GM19238 (cell line): ENCODE results near the gene PIN1.
"Not testable (repeated sequence)": the region's sequence is repeated elsewhere in the genome, so short reads cannot be mapped to it uniquely, and the experiment has no call there.

Experiments
- DNase-seq: peaks from one replicate; pipeline ENCODE4 v3.0.0; 2011; ENCODE audit warnings: low spot score; ENCODE audit not compliant: insufficient read length

PIN1 gene

DNA sequence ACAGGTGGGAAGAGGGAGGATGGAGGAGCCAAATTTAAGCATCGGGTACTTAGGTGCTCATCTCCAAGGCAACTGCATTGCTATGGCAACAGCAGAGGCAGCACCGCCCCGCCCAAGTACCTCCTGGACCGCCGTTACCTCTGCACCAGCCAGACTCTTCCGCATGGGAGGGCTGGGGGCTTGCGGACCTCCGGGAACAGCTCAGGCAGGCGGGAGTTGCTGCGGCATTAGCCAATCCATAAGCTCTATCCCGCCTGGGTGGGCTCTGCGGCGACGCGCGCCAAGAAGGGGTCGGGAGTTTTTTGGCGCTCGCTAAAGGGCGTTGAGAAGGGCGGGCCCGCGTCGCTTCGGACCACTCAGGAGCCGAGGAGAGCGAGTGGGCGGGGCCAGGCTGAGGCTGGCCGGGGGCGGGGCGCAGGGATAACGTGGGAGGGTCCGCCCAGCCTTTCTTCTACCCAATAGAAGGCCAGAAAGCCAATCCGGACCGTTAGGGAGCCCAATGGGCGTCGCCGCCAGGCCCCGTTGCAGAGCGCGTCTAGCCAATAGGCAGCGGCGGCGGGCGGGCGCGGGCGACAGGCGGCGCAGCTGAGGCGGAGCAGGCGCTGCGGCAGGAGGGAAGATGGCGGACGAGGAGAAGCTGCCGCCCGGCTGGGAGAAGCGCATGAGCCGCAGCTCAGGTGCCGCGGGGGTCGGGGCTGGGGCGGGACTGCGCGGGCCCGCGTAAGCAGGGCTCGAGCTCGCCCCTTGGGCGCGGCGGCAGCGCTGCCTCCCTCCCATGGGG is at the start of gene PIN1:
Gene PIN1 (plus strand): TSS at position 593 of the 781 bp plus-strand sequence. CDS start 27 bp downstream, at position 620.
- peak; percentile 97 for DNase-seq

DNA sequence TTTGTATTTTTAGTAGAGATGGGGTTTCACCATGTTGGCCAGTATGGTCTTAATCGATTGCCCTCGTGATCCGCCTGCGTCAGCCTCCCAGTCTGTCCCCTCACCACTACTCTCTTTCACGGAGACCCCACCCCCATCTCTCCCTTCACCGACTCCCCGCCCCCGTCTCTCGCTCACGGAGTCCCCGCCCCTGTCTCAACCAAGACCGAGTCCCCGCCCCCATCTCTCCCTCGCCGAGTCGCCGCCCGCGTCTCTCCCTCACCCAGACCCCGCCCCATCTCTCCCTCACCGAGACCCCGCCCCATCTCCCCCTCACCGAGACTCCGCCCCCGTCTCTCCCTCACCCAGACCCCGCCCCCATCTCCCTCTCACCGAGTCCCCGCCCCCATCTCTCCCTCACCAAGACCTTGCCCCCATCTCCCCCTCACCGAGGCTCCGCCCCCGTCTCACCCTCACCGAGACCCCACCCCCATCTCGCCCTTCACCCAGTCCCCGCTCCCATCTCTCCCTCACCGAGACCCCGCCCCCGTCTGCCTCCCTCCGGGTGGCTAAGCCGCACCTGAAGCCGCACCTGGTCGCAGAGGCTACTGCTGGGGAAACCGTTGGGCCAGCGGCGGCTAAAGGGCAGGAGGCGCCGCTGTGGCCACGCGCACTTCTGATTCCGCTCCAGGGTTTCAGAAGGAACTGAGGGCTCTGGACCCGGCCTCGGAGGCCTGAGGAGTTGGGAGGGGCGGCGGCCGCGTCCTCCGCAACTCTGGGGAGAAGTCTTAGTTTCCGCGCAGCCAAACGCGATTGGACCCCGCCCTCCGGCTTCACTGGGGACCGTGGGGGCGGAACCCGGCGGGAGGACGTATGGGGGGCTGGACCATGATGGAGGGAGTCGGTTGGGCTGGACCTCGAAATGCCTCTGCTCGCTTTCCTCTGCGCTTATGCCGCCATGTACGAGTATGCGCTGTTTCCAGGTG is 49.5 kb upstream of the PIN1 start:
- peak; percentile 80 for DNase-seq

DNA sequence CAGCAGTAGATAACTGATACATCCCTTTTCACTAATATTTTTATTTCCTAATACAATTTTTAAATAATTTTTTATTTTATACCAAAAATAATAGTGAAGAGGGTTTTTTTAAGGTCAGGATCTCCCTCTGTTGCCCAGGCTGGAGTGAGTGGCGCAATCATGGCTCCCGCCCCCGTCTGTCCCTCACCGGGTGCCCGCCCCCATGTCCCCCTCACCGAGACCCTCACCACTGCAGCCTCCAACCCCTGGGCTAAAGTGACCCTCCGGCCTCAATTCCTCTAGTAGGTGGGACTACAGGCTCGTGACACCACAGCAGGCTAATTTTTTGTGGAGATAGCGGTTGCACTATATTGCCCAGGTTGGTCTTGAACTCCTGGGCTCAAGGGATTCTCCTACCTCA is 48.8 kb upstream of the PIN1 start:
- no peak for DNase-seq

DNA sequence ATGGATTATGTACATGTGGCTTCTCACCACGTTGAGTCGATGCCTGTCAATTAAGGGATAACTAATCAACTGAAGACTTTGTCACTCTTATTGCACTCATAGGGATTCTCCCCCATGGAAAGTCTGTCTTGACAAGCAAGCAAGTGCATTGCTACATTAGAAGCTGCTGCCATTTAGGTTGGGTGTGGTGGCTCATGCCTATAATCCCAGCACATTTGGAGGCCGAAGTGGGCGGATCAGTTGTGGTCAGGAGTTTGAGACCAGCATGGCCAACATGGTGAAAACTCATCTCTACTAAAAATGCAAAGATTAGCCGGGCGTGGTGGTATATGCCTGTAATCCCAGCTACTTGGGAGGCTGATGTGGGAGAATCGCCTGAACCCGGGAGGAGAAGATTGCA is 48.3 kb upstream of the PIN1 start:
- no peak for DNase-seq

DNA sequence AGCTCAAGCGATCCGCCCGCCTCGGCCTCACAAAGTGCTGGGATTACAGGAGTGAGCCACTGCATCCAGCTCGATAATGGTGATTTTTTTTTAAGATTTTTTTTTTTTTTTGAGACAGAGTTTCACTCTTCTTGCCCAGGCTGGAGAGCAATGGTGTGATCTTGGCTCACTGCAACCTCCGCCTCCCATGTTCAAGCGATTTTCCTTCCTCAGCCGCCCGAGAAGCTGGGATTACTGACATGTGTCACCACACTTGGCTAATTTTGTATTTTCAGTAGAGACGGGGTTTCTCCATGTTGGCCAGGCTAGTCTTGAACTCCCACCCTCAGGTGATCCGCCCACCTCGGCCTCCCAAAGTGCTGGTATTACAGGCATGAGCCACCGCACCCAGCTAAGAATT is 46.5 kb upstream of the PIN1 start:
- DNase-seq: not testable (repeated sequence)

DNA sequence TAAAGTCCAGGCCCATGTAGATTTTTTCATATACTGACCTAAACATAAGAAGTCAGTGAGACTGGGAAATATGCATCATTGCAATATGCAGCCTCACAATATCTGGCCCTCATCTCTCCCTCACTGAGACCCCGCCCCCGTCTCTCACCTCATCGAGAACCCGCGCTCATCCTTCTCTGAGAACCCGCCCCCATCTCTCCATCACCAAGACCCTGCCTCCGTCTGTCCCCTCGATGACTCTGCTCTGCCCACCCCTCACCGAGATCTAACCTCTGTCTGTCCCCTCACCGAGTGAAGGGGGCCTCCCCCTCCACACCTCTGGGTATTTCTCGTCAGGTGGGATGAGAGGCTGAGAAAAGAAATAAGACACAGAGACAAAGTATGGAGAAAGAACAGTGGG is 46.1 kb upstream of the PIN1 start:
- DNase-seq: no peak

DNA sequence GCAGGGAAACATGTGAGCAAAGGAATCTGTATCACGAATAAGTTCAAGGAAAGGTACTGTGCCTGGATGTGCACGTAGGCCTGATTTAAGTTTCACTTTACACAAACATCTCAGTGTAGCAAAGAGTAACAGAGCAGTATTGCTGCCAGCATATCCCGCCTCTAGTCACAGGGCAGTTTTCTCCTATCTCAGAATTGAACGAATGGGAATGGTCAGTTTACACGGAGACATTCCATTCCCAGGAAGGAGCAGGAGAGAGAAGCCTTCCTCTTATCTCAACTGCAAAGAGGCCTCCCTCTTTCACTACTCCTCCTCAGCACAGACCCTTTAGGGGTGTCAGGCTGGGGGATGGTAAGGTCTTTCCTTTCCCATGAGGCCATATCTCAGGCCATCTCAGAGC is 45.5 kb upstream of the PIN1 start:
- DNase-seq: not testable (repeated sequence)

DNA sequence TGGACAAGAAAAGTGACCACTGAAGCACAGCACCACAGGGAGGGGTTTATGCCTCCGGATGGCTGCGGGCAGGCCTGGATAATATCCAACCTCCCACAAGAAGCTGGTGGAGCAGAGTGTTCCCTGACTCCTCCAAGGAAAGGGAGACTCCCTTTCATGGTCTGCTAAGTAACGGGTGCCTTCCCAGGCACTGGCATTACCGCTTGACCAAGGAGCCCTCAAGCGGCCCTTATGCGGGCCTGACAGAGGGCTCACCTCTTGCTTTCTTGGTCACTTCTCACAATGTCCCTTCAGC is 44.1 kb upstream of the PIN1 start:
- DNase-seq: not testable (repeated sequence)

DNA sequence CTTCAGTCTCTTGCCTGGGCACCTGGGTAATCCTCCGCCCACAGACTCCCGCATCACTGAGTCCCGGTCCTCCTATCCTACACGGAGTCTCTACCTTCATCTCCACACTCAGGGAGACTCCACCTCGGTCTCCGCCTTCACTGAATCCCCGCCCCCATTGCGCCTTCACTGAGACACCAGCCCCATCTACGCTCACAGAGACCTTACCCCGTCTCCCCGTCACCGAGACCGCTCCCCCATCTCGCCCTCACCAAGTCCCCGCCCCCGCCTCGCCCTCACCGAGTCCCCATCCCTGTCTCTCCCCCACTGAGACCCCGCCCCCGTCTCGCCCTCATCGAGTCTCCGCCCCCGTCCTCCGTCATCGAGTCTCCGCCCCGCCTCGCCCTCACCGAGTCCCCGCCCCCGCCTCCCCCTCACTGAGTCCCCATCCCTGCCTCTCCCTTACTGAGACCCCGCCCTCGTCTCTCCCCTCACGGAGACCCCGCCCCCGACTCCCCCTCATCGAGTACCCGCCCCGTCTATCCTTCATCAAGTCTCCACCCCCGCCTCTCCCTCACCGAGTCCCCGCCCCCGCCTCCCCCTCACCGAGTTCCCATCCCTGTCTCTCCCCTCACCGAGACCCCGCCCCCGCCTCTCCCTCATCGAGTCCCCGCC is 43.4 kb upstream of the PIN1 start:
- DNase-seq: peak; percentile 60

DNA sequence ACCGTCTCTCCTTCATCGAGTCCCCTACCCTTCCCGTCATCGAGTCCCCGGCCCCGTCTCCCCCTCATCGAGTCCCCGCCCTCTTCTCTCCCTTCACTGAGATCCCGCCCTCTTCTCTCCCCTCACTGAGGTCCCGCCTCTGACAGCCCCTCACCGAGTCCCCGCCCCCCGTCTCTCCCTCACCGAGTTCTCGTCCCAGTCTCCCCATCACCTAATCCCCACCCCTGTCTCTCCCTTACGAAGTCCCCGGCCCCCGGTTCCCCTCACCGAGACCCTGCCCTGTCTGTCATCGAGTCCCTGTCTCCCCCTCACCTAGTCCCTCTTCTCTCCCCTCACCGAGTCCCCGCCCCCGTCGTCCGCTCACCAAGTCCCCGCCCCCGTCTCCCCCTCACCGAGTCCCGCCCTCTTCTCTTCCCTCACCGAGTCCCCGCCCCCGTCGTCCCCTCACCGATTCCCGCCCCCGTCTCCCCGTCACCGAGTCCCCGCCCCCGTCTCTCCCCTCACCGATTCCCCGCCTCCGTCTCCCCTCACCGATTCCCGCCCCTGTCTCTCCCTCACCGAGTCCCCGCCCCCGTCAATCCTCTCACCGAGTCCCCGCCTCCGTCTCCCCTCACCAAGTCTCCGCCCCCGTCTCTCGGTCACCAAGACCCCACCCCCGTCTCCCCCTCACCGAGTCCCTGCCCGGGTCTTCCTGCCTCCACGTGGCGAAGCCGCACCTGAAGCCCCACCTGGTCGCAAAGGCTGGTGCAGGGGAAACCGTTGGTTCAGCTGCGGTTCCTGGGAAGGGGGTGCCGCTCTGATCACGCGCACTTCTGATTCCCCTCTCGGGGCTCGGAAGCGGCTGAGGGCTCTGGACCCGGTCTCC is 42.7 kb upstream of the PIN1 start:
- peak; percentile 61 for DNase-seq

DNA sequence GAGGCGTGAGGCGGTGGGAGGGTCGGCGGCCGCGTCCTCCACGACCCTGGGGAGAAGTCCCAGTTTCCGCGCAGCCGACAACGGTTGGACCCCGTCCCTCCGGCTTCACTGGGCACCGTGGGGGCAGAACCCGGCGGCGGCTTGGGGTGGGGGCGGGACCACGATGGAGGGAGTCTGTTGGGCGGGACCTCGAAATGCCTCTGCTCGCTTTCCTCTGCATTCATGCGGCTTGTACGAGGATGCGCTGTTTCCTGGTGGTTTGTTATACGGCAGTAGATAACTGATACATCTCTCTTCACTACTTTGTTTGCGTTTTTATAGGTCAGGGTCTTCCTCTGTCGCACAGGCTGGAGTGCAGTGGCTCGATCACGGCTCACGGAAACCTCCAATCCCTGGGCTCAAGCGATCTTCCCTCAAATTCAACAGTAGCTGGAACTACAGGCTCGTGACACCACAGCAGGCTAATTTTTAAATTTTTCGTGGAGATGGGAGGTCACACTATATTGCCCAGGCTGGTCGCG is 42.0 kb upstream of the PIN1 start:
- no peak for DNase-seq

DNA sequence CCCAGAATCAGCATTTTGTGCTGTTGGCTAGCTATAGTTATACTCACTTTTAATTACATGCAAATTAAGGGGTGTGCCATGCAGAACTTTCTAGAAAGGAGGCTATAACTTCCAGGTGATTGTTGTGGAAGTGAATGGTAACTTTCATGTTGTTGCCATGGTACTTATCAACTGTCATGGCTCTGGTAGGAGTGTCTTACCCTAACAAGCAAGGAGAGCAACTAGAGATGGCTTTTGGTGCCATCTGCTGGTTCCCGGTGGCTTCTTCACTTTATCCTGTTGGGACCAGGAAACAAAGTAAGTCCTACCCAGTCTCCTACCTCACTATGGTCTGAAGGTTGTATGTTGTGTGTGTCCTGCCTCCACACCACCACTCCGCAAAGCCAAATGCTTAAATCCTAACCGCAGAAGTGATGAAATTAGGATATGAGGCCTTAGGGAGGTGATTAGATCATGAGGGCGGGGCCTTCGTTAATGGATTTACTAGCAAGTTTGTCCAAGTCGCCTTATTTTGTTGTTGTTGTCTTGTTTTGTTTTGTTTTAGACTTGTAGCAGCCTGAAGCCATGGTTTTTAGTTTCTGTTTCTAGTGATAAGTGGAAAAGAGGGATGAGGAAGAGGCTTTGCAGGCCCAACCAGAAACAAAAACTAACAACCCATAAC is 38.9 kb upstream of the PIN1 start:
- DNase-seq: peak; percentile 57

DNA sequence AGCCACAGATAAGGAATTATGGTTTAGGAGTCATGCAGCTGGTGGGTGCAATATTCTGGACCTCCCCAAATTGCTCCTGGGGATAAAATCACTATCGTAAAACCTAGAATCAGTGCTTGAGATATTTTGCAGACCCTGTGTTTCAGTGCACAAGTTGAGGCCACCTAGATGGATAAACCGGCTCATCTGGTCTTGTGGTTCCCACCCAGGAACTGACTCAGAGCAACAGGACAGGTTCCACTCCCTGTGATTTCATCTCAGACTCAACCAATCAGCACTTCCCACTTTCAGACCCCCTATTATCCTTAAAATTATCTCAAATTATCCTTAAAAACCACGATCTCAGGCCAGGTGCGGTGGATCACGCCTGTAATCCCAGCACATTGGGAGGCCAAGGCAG is 37.2 kb upstream of the PIN1 start:
- no peak for DNase-seq

DNA sequence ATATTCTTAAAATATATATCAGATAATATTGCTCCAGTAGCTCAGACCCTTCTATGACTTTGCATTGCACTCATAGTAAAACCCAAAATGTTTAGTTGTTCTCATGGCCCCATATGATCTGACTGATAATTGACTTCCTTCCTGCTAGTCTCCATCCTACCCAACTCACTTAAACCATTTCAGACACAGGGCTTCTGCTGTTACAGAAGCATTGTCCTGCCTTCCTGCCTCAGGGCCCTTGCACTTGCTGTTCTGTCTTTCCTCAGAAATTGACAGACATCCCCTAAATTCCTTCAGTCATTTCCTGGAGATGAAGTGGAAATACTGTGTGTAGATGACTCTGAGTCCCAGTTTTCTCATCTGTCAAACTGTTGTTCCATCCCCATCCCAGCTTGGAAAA is 36.0 kb upstream of the PIN1 start:
- no peak for DNase-seq

DNA sequence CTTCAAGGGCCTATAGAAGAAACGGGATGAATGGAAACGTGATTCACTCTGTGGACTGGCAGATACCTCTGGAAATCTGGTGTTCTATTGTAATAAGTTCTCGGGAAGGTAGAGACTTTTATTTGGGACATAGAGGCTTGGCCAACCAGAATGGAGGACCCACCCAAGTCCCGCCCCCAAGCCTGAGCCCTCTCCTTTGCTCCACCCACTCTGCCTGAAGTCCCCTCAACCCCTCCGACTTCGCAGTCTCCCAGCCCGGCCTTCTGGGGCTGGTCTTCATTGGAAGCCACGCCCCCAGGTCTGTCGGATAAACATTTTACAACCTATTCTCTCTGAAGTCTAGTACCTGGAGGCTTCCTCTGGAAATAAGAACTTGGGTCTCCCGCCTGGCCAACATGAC is 33.1 kb upstream of the PIN1 start:
- no peak for DNase-seq

DNA sequence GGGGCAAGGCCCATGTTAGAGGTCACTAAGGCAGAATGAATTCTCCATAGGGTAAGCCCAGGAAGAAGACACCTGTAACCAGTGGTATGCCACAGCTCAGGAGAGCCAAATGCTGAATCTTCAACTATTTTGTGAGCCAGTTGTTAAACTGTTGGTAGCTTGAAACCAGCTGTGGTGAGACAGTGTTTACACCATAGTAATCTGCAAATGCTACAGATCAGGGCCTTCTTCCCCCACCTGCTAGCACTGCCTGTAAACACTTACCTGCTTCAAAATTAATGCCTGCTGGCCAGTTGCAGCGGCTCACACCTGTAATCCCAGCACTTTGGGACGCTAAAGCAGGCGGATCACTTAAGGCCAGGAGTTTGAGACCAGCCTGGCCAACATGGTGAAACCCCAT is 28.3 kb upstream of the PIN1 start:
- DNase-seq: no peak

DNA sequence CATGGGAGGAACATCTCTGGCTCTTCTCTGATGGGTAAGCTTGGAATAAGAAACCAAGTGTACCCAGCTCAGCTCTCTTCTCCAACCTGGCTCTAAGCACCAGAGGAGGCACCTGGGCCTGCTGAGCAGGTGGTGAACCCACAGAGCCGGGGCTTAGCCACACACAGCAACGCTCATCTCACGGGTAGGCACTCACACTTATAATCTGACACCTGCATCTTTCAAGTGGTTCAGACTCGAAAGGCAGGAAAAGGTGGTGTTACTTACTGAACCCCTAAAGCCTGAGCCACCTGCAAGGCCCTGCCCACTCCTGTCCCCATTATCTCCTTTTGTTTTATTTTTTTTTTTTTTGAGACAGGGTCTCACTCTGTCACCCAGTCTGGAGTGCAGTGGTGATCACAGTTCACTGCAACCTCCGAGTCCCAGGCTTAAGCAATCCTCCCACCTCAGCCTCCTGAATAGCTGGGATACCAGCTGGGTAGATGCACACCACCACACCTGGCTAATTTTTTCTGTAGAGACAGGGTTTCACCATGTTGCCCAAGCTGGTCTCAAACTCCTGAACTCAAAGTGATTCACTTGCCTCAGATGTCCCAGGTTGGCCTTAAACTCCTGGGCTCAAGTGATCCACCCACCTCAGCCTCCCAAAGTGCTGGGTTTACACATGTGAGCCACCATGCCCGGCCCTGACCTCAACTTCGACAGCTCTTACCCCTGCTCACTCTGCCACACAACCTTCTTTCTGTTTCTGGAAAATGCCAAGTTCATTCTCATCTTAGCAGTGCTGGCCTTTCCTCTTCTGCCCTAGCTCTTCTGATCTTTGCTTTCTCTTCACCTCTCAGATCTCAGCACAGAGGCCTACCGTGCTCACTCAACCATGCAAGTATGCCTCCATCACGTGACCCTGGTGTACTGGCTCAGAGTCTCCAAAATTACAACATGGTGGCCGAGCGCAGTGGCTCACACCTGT is 26.0 kb upstream of the PIN1 start:
- DNase-seq: no peak

DNA sequence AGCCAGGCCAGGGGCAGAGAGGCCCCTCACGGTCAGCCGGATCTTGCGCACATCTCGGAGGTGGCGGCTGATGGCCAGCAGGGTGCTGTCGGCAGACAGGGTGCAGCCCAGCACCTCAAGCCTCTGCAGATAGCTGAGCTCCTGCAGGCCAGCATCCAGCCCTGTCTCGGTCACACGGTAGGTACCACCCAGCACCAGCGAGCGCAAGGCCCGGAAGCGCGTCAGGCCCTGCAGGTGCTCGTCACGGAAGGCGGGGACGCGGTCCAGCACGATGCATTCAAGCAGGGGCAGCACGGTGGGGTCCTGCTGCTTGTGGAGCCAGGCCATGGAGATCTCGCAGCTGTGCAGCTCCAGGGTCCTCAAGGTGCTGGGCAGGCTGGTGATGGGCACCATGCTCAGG is 24.0 kb upstream of the PIN1 start:
- no peak for DNase-seq

DNA sequence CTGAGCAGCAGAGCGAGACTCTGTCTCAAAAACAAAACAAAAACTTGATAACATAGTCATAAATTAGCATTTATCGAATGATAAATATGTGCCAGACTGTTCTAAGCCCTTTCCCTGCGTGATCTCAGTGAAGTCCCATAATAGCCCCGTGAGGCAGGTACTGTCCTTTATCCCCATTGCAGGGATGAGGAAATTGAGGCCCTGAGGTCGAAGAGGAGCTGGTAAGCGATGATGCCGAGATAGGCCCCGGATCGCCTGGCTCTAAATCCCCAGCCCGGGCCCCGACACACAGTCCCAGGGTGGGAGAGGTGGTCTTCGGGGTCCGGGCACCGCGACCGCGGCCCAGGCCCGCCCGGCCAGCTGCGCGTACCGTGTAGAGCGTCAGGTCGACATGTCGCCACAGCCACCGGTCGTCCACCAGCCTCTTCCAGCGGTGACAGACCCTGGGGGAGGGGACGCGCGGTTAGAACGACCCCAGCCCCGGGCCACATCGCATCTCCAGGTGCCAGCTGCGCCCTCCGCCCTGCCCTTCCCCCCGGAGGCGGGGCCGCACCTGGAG is 16.9 kb upstream of the PIN1 start:
- no peak for DNase-seq
